Measurements from ENCODE around the gene OR2G6.

Gene OR2G6

GRCh38 chr1:248576260-248576980 is 68.5 kb downstream of the OR2G6 start:
- no peak for DNase-seq (ENCODE audit: low spot score)
